CD4-positive, alpha-beta T cell treated with Interleukin-17A for 1 hour (primary cell): ENCODE data around the gene CASK.

Experiments
- DNase-seq: peaks from one replicate; pipeline ENCODE4 v3.0.0-alpha.2; 2020

Gene CASK

GRCh38 chrX:41827886-41828285 is 95.5 kb downstream of the CASK start:
- no peak for DNase-seq

- no peak for DNase-seq
Measured at GRCh38 chrX:41825796-41826195, 97.6 kb downstream of the CASK start.

- DNase-seq = no peak
Measured at GRCh38 chrX:41824551-41824950, 98.8 kb downstream of the CASK start.

- no peak for DNase-seq
Measured at GRCh38 chrX:41823402-41823801, 100.0 kb downstream of the CASK start.

- DNase-seq = no peak
Measured at GRCh38 chrX:41822892-41823291, 100.5 kb downstream of the CASK start.

GRCh38 chrX:41808047-41808446 is 115.3 kb downstream of the CASK start:
- DNase-seq = no peak

- DNase-seq = no peak
Measured at GRCh38 chrX:41802958-41803357, 120.4 kb downstream of the CASK start.

- DNase-seq = no peak
Measured at GRCh38 chrX:41799661-41800060, 123.7 kb downstream of the CASK start.

GRCh38 chrX:41796577-41796976 is 126.8 kb downstream of the CASK start:
- peak; percentile 9 for DNase-seq

- no peak for DNase-seq
Measured at GRCh38 chrX:41796046-41796445, 127.3 kb downstream of the CASK start.

- DNase-seq = no peak
Measured at GRCh38 chrX:41789374-41789773, 134.0 kb downstream of the CASK start.

- DNase-seq = no peak
Measured at GRCh38 chrX:41785685-41786084, 137.7 kb downstream of the CASK start.

- DNase-seq = peak; percentile 59
Measured at GRCh38 chrX:41781500-41781899, 141.9 kb downstream of the CASK start.

- no peak for DNase-seq
Measured at GRCh38 chrX:41779941-41780340, 143.4 kb downstream of the CASK start.

GRCh38 chrX:41779030-41779564 is 144.3 kb downstream of the CASK start:
- DNase-seq = no peak

- no peak for DNase-seq
Measured at GRCh38 chrX:41761702-41762101, 161.7 kb downstream of the CASK start.

- no peak for DNase-seq
Measured at GRCh38 chrX:41761169-41761568, 162.2 kb downstream of the CASK start.

GRCh38 chrX:41759817-41760216 is 163.5 kb downstream of the CASK start:
- DNase-seq = peak; percentile 38

GRCh38 chrX:41758401-41758800 is 165.0 kb downstream of the CASK start:
- no peak for DNase-seq

- no peak for DNase-seq
Measured at GRCh38 chrX:41750716-41751115, 172.6 kb downstream of the CASK start.

- DNase-seq = no peak
Measured at GRCh38 chrX:41739871-41740270, 183.5 kb downstream of the CASK start.

GRCh38 chrX:41737065-41737464 is 186.3 kb downstream of the CASK start:
- peak; percentile 23 for DNase-seq

- peak; percentile 18 for DNase-seq
Measured at GRCh38 chrX:41734530-41734929, 188.8 kb downstream of the CASK start.

- DNase-seq = peak; percentile 9
Measured at GRCh38 chrX:41733939-41734338, 189.4 kb downstream of the CASK start.

GRCh38 chrX:41732260-41732659 is 191.1 kb downstream of the CASK start:
- no peak for DNase-seq

GRCh38 chrX:41730081-41730480 is 193.3 kb downstream of the CASK start:
- DNase-seq = no peak
